Cerebellar nuclear complex (tissue), 1 donor: Measurements from ENCODE around the gene MAGED2.
"Not testable (repeated sequence)": the region's sequence is repeated elsewhere in the genome, so short reads cannot be mapped to it uniquely, and the experiment has no call there.

Source experiments
- DNase-seq, 2 experiments: peaks; one replicate each; lab custom pipeline; 2025; lab: John Stamatoyannopoulos, UW

The MAGED2 gene

GRCh38 chrX:54807524-54808108, at the start of gene MAGED2:
Gene MAGED2, plus strand, starts transcription at chrX:54807745. Its CDS starts 1,587 bp downstream, at chrX:54809332.
- DNase-seq, result no peak

DNA sequence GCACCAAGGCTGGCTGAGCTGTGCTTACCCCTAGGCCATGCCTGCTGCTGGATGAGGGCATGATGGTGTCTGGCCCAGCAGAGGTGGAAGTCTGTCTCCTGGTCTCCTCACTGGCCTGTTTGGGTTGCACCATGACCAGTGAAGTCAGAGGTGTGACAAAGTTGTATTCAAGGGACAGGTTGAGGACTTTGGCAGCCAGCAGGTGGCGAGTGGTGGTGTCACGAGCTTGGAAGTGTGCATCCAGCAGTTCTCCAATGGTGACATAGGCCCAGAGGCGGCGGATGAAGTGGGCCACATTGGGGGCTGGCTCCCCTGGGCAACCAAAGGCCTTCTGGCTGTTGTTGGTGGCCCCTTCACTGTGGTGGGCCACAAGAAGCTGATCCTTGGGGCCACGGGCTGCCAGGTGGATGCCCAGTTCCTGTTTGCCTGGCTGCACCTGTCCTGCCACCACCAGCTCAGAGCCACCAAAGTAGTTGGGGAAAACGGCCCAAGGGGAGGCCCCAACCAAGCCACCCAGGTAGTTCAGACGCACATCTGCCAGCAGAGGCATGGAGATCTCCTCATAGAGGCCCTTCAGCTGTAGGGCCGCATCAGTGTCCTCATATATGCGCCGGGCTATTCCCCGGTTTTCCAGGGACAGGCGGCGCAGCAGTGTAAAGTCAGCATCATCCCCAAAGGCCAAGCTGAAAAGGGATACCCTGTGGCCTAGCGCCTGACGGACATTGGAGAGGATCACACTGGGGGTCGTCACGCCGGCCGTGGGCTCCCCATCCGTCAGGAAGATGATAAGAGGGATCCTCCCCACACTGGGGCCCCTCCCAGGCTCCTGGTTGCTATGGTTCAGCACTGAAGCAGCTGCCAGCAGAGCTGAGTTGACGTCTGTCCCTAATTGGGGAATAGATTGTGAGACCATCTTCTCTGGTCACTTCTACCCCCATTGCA, 49.2 kb upstream of the MAGED2 start:
- no peak for DNase-seq

GRCh38 chrX:54774391-54775094, 33.0 kb upstream of the MAGED2 start:
- DNase-seq, result not testable (repeated sequence)

- no peak for DNase-seq
Measured at GRCh38 chrX:54776061-54776460, 31.5 kb upstream of the MAGED2 start.

GRCh38 chrX:54776987-54777672, 30.4 kb upstream of the MAGED2 start:
- no peak for DNase-seq

GRCh38 chrX:54785901-54786300, 21.6 kb upstream of the MAGED2 start:
- DNase-seq, result no peak

DNA sequence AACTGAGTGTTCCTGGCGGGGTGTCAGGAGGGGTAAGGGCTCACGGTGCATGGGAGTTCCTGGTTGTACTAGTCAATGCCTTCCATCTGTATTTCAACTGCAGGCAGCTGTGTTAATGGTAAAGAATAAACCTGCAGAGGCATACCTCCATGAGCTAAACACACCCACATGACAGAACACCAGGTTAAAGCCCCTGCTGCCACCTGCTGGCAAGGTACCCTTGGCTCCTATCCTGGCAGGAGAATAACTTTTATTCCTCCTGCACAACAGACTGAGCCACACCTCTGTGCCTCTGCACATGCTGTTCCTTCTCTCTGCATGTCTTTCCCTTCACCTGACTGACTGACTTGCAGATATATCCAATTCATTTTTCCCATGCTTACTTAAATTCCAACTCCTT, 20.6 kb upstream of the MAGED2 start:
- DNase-seq, result no peak

- DNase-seq, result no peak
Measured at GRCh38 chrX:54788446-54788845, 19.1 kb upstream of the MAGED2 start.

DNA sequence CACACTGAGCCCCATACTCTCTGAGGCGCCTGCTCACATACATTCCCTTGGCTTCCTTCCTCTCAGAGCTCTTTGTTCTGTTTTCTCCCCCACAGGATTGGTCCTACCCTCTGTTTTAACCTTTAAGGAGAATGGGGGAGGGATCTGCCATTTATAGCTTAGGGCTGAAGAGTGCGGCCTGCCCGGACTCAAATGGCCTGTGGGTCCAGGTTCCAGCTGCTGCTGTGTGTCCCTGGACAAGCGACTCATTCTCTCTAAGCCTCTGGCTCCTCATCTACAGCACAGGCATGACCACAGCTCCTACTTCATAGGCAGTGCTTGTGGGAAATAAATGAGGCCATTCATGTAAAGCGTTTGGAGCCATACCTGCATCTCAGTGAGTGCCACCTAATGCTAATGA, 18.1 kb upstream of the MAGED2 start:
- DNase-seq, result not testable (repeated sequence)

DNA sequence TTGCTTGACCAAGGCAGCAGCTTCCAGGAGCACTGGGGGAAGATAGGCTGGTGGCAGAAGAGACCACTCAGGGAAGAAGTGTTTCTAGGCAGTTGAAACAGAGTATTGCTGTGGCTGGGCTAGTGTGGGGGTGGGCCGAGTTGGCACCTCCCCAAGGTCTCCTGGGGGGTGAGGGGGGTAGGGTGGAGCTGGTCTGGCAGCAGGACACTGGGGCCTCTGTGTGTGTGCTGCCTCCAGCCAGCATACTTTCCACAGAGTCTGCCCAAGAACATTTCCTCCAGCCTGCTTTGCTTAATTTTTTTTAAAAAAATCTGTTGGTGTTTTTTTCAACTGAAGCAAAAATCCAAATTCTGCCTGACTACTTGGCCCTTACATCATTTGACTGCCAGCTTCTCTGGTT, 13.5 kb upstream of the MAGED2 start:
- DNase-seq, result no peak

DNA sequence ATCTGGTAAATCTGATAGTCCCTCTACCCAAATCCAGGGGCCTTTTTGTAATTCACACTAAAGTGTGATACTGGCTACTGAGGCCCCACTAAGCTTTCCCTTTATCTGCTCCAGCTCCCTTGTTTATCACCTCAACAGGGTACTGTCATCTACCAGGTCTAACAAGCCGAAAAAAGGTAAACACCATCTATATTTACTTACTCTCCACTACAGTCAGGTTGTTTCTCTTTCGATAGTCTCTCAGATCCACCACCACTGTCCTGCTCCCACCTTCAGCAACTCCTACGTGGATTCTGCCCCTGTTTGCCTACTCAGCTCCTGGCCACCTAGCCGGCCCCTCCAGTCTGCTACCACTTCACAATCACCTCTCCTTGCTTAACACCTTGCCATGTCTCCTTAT, 12.8 kb upstream of the MAGED2 start:
- DNase-seq, result no peak

DNA sequence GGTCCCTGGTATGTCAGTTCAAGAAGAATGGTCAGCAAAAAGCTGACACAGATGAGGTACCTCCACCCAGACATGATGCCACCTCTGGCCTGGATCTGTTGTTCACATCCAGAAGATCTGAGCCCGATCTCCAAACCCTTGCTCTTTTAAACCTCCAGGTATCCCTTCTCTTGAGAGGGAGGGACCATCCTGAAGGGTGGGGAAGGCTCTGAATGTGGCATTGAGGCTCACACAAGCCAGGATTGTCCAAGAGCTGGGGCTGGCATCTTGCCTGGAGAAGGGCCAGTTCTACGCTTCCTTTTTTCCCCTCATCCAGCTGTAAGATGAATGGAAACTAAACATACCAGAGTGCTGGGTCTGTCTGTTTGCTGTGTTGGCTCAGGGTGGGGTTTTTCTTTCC, 9.4 kb upstream of the MAGED2 start, which contains the start of gene ITIH6:
Gene ITIH6, minus strand, starts transcription at position 119 of the 400 bp plus-strand sequence. Its CDS starts 45 bp downstream, at position 74.
- no peak for DNase-seq

- DNase-seq, result no peak
Measured at GRCh38 chrX:54799046-54799445, 8.5 kb upstream of the MAGED2 start.

GRCh38 chrX:54808109-54808604, 612 bp downstream of the MAGED2 start:
- DNase-seq, result peak; percentile 2 to 11

- DNase-seq, result peak; percentile 15 to 65
Measured at GRCh38 chrX:54808605-54809483, 1.3 kb downstream of the MAGED2 start.

GRCh38 chrX:54810532-54810931, 3.0 kb downstream of the MAGED2 start:
- no peak for DNase-seq

DNA sequence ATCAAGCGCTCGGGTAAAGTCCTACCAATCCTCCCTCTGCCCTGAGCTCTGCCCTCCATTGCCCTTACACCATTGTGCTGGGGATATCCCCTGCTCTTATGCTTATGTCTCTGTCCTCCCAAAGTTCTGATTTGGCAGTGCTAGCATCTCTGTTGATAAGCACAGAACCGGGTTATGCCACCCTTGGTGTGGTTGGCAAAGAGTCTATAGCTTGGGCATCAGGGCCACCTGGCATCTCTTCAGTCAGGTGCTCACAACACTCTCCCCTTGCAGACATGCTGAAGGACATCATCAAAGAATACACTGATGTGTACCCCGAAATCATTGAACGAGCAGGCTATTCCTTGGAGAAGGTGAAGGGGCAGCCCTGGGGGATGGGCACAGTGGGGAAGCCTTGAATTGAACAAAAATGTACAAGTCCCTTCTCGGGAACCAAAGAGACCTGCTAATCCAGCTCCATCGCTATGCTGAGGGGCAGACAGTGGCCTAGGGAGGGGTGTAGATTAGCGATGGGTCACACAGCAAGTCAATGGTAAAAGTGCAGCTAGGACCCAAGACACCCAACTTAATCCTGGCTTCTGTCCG, 3.8 kb downstream of the MAGED2 start:
- no peak for DNase-seq

DNA sequence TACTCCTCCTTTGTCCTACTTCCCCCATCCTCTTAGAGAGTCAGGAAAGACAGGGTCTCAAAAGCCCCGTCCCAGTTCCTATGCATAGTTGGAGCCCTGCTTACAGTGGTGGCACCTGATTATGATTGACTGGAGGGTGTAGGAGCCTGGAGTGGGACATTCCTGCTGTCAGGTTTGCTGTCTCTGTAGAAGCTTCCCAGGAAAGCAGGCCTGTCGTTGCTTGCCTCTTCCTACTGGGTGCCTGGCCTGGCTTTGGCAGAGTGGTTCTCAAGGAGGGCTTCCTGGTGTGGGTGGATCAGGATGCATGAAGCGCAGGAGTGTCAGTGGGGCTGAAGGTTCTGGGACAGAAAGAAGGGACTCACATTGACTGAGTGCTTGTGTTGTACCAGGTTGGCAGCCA, 4.8 kb downstream of the MAGED2 start:
- DNase-seq, result no peak

GRCh38 chrX:54817220-54817820, 9.8 kb downstream of the MAGED2 start:
- DNase-seq, result no peak

- no peak for DNase-seq
Measured at GRCh38 chrX:54818221-54818620, 10.7 kb downstream of the MAGED2 start.
